GM18870 (cell line): ENCODE data around the gene FOXP2.
"Not testable (repeated sequence)": the region's sequence is repeated elsewhere in the genome, so short reads cannot be mapped to it uniquely, and the experiment has no call there.

Source experiments
- ATAC-seq: cut with Tn5 transposase; IDR thresholded peaks from one replicate; pipeline ENCODE4 v1.9.1; 2021; ENCODE audit warnings: moderate library complexity; ENCODE audit not compliant: unreplicated experiment

The FOXP2 gene

DNA sequence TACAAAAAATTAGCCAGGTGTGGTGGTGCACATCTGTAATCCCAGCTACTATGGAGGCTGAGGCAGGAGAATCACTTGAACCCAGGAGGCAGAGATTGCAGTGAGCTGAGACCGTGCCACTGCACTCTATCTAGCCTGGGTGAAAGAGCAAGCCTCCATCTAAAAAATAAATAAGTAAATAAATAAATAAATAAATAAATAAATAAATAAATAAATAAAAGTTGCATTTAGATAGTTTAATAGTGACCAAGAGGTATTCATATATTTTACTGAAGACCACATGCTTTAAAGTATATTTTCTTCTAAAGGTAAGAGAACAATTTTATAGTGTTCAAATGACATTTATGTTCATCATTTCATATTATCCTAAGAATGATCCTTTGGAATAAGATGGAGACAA is 82.9 kb downstream of the FOXP2 start:
- ATAC-seq: not testable (repeated sequence)

DNA sequence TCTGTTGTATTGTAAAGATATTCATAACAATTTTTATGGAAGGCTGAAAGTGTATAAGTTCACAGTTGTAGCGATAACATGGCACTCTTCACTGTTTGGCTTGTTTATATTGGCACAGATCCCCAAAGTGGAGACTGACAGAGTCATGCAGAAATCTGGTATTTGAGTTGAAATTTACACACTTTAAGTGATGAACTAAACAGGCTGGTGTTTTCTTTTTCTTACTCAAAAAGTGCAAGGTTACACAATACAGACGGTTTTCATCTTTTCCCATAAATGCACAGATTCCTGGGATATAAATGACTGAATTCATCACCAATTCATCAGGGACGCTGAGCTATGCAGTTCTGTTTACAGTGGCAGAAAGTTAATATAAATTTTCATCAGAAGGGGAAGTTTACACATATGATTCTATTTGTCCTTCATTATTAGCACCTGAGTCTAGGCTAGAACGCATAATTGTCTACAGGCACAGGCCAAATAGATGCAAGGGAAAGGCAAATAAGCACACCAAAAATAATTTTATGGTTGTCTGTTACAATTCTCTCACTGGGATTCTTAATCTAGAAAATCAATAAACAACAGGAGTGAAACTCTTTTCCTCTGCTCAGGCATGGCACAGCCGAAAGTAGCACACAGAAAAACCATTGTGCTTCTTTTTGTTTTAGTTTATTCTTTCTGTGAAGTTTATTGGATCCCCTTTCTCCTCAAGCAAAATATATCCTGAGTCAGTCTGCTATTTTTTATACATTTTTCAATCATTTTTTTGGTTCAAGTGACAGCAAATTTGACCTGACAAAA is 88.0 kb downstream of the FOXP2 start:
- ATAC-seq: no peak

DNA sequence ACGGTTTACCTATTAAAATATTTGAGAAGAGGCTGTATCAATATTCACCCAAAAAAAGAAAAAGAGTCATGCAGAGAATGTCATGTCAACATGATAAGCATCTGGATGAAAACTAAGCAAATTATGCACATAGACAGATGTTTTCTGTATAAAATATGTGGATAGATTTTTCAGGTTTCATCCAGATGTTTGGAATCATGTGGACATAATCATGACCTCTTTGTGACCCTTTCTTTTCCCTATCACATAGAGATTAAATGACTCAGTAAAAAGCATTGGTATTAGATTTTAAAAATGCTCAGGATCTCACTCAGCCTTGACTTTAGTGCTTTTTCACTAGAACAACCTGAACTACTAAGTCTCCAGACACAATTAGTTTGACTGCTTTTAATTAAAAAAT is 90.0 kb downstream of the FOXP2 start:
- no peak for ATAC-seq

DNA sequence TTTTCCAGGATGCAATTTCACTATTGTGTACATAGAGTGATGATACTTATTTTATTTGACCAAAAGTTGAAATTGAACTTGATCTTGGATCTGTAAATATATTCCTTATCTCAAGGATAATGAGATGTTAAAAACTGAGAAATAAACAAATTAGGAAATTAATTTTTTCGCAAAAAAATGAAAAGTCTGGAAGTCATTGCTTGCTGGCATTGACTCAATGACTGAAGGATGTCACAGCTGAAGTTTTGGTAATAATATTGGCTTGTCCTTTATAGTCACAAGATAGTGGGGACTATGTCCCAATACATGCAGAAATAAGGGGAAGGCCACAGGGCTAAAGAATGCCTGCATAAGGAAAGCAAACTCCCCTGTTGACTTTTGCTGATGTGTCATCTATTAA is 92.8 kb downstream of the FOXP2 start:
- ATAC-seq: no peak

DNA sequence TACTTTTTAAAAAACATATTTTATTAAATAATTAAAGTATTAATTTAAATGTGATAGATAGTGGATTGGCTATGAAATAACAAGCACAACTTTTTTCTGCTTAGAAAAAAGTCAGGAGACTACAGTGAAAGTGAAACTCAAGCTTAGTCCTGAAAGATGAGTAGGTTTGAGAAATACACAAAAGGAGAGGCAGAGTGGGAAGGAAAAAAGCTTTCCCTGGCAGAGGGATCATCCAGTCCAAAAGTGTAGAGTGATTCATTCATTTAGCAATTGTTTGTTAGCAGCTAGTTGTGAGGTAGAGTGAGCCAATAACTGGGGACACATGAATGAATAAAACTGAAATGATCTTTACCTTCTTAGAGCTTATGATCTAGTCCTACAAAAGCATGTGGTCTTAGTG is 93.5 kb downstream of the FOXP2 start:
- no peak for ATAC-seq

DNA sequence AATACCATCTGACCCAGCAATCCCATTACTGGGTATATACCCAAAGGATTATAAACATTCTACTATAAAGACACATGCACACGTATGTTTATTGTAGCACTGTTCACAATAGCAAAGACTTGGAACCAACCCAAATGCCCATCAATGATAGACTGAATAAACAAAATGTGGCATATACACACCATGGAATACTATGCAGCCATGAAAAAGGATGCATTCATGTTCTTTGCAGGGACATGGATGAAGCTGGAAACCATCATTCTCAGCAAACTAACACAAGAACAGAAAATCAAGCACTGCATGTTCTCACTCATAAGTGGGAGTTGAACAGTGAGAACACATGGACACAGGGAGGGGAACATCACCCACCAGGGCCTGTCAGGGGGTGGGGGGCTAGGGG is 96.2 kb downstream of the FOXP2 start:
- ATAC-seq: not testable (repeated sequence)

DNA sequence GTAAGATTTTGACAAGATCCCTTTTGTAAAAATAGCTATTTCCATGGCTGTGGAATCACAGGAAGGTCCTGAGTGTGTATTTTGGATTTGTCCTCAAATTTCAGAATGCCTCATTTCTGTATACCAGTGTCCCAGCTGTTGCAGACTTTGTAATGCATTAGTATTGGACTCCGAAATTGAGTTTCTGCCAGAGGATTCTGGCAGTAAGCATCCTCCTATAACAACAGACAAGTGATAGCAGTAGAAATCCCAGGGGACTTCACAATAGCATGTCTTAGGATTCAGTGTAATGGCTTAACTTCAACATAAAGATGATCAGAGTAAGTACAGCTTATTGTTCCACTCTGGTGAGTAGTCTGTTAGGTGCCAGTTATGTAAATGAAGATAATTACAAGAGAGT is 104.6 kb downstream of the FOXP2 start:
- no peak for ATAC-seq

DNA sequence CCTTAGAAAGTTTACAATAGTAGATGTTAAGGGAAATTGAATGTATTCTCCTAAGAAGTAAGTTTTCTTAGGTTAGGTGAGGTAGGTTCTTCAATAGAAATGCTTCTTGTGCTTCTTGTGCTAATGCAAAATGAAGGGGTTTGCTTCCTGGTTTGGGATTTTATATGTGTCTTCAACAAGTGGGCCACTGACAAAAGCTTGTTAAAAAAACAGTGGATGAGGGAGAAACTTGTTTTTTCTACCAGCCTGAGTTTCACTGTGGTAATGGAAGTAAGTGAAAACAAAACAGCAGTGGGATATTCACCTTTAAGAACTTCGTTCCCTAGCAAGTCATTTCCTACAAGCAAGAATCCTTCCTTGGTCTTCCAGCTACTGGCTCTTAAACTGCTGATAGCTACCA is 107.5 kb downstream of the FOXP2 start:
- ATAC-seq: no peak

DNA sequence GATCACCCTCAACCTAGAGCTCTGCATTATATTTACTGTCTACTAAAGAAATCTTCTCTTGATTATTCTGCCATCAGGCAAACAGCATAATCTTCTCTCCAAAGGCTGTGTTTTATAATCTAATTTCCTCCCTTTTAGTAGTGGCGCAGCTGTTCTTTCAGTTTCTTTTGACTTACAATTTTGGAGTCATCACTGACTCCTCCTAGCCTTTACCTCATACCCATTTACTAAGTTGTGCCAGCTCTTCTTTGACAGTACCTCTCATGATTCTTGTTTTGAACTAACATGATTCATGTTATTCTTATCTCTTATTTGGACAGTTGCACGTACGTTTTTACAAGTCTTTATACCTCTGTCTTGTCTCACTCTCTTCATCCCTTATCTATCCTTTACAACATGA is 113.0 kb downstream of the FOXP2 start:
- no peak for ATAC-seq

DNA sequence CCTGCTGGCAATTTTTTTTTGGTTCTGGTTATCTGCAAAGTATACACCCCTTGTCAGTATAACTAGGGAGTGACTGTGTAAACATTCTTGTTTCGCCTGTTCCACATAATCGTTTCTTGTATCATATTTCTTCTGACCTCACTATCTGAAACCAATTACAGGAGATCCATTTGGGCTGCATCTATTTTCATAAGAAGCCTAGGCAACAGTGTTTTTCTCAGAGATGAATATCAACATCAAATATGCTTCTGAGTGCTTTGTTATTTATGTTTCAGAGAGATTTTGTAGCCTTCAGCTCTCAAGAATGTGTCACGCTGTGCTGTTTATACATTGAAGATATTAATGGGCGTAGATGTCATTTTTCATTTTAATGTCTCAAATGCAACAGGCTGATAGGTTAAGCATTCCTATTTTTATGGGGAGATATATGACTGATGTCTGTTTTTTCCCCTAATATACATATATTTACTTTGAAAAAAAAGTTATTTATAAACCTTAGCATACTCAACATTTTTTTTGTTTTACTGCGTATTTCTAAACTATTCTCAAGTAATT is 115.5 kb downstream of the FOXP2 start:
- no peak for ATAC-seq

DNA sequence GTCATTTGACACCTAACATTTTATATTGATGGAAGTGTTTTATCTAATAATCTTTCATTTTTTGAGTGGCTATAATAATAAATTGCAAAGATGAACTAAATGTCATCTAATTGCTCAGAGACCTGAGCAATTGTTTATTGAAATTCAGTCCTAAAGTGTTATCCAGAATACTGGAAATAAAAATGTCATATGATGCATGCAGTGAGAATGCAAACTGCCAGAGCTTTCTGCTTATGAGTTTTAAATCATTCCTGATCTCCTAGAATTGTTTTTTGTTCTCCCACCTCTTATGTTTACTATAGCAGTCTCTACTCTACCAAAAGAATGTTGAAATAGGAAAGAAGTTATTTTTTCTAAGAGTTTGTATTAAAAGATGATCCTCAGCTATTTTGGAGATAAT is 116.7 kb downstream of the FOXP2 start:
- ATAC-seq: no peak

DNA sequence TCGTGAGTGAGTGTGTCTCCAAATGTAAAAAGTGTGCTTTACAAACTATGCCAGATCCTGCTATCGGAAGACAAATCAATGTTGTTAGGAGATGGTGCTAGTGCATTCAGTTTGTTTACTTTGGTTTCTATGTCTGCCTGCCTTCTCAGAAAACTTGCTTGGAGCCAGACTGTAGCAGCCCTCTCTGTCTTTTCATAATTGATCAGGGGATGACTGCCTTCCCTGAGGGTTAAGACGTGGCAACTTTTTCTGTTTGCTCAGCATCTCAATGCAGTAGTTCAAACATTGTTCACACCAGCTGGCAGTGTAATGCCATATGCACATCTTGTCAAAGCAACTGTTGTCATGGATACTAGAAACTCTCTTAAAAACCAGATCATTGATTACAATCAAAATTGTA is 118.5 kb downstream of the FOXP2 start:
- ATAC-seq: no peak

DNA sequence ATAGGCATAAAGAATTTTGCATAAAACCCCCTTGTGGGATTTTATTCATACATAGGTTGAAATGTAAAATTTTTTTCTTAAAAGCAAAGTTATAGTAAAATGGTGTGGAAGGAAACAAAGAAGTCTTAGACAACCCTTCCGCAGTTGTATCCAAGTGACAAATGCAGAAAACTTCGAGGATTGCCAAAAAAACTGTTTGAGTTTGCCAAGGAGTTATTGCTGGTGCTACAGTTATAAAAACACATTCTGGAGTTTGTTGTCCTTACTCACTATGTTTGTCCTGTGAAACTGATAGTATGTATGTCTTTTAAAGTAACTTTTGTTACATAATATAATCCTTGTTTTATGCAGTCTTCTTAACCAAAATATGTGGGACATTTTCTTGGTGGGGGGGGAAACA is 120.3 kb downstream of the FOXP2 start:
- ATAC-seq: no peak

DNA sequence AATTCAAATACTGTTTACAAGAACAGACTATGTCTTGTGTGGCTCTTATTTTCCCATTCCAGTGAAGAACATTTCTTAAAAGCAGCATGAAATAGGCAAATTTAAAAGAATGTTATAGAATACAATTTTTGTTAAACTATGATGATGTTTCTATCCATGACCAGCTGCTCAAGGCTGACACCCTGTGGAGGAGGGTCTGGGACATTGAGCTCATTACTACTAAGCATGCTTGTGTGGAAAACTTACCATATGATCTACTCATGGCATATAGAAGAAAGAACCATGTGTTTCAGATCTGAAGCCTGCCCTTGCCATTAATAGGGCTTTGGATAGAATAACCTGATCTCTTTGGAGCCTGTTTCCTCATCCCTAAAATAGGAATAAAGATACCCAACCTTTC is 125.0 kb downstream of the FOXP2 start:
- ATAC-seq: no peak

DNA sequence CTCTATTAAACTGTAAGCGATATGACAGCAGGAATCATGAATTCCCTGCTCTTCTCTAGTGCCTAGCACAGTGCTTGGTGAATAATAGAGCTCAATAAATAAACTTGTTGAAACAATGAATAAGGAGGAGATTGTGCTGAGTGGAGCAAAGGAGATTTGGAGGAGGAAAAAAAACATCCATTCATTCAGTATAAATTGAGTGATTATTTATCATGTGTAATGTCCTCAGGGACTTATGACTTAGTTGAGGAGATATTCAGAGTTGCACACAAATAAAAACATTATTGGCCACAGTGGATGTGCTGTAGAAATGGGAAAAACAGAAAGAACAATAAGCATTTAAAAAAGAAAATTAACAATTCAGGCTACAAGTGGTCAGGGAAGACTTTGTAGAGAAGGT is 125.7 kb downstream of the FOXP2 start:
- no peak for ATAC-seq

DNA sequence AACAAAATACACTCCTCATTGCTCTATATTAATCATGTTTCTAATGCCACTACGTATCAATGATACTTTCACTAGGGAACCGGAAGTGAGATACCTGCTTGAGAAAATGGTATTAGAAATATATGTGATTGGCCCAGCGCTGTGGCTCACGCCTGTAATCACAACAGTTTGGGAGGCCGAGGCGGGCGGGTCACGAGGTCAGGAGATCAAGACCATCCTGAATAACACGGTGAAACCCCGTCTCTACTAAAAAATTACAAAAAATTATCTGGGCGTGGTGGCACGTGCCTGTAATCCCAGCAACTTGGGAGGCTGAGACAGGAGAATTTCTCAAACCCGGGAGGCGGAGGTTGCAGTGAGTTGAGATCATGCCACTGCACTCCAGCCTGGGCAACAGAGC is 132.7 kb downstream of the FOXP2 start:
- not testable (repeated sequence) for ATAC-seq

DNA sequence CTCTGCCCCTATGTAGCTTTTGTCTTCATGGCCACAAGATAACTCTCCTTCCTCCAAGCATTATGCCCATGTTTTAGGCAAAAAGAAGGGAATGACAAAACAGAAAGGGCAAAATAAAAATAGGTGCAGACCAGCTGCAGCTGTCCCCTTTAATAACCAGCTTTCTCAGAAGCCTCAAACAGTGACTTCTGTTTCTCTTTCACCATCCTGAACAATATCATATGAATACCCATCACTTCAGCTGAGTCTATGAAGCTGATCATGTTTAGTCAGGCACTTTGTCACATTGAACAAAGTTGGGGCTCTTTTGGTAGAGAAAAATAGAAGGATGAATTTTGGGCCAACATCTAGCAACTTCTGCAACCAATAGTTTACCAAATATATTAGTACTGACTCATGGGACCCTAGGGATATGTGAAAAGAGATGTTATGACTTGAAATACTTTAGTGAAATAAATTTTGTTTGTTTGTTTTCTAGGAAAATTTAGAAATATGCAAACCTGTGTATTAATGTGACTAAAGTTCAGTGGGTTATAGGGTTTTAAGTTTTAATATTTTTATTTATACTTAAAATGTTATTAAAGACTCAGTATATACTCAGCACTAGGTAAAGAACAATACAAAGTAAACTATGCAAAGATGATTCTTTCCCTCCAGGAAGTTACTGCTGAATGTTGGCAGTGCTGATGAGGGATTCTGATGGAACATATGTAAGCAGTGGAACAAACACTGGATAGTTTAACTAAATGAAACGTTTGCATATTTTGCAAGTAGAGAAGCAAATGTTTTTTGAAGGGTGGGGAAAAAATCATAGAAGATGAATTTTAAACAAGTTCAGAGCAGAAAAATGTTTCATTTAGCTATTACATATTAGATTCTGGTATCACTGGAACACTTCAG is 133.7 kb downstream of the FOXP2 start:
- ATAC-seq: no peak

DNA sequence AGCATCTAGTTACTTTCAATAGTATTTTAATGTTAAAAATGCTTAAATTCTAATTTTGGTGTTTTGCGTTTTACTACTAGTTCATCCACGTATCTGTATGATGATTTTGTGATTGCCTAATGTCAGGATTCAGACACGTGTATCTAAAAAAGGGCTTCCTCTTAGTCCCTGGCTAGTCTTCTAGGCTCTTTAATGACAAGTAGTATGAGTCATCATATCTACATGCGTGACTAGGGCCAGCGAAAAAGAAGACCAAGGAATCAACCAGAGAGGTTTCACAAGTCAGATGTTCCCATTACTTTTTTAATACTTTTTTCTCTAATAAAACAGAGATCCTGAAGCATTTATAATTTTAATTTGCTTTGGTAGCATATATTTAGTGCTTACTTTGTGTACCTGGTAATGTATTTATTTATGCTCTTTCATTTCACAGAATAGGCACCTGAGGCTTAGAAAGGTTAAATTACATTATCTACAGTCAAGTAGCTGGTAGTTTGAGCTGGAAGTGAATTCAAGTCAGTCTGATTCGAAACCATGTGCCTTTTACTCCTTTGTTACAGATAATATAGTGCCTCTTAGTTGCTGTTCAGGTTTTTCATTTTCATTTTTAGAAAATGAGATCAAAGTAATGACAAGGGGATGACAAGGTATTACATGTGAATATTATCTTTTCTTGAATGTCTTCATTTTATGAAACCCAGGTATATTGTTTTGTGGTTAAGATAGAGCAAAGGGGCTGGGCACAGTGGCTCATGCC is 140.3 kb downstream of the FOXP2 start:
- ATAC-seq: peak; percentile 77

DNA sequence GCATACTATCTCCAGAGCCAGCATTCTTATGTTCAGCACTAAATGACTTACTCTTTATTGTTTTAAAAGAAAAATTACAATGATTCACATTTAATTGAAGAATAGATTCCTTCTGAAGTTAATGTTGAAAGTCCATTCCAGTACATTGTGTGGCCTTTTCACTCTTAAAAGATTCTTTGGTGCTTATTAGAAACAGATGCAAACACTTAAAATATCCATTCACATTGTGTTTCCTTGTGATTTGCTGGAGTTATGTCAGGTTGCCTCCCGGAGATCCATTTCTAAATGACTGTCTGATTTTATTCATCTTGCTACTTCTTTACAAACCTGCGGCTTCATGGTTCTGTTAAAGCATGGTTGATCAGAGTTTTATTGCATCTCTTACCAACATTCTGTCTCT is 152.8 kb downstream of the FOXP2 start:
- no peak for ATAC-seq

DNA sequence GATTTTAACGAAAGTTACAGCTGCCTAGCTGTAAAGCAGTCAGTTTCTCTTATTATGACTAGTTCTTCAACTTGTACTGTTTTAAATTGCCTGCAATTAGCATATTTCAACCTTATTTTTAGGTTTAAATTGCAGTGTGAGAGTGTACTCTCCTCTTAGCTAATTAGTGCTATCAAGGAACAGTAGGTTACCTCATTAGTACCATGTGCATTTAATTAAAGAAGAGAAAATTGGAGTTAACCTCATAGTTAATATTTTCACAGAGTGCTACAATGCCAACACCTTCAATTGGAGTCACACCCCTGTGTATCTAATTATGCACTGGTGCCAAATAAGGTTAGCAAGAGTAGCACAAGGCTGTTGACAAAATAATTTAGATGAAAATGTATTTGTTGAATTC is 154.6 kb downstream of the FOXP2 start:
- ATAC-seq: no peak

DNA sequence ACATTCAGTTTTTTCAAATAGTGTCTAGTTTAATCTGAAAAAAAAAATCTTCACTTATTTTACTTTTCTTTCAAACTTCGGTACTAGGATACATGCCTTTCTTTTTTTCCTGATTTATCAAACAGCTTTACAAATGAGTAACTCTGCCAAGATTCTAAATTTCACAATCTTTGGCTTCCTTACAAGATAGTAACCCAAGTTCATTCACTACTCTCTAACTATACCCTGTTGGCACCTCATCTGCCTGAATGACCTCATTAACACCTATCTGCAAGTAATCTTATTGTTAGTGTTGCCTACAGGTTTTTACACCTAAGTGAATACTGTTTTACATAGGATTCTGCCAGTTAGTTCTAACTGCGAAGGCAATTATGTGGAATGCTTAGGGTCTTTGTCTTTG is 159.8 kb downstream of the FOXP2 start:
- no peak for ATAC-seq
